ENCODE measurements around the gene MIDN.

MIDN gene

GRCh38 chr19:1263188-1263587 lies 14.8 kb downstream of the MIDN start:
- no peak for DNase-seq (ENCODE audit: low read depth)
- TF ChIP-seq, protein P1, sequence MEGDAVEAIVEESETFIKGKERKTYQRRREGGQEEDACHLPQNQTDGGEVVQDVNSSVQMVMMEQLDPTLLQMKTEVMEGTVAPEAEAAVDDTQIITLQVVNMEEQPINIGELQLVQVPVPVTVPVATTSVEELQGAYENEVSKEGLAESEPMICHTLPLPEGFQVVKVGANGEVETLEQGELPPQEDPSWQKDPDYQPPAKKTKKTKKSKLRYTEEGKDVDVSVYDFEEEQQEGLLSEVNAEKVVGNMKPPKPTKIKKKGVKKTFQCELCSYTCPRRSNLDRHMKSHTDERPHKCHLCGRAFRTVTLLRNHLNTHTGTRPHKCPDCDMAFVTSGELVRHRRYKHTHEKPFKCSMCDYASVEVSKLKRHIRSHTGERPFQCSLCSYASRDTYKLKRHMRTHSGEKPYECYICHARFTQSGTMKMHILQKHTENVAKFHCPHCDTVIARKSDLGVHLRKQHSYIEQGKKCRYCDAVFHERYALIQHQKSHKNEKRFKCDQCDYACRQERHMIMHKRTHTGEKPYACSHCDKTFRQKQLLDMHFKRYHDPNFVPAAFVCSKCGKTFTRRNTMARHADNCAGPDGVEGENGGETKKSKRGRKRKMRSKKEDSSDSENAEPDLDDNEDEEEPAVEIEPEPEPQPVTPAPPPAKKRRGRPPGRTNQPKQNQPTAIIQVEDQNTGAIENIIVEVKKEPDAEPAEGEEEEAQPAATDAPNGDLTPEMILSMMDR (IDR thresholded peaks at IDR 0.05; ENCODE audit: insufficient read depth, low read depth, low read length, missing control alignments), result no peak
- peak overlapping the region; percentile 93 for H3K4me3 ChIP-seq (ENCODE audit: low read depth, low read length)

GRCh38 chr19:1264801-1265614 lies 16.6 kb downstream of the MIDN start:
- TF ChIP-seq, protein P1 (IDR thresholded peaks at IDR 0.05; ENCODE audit: insufficient read depth, low read depth, low read length, missing control alignments), result no peak
- H3K4me3 ChIP-seq (ENCODE audit: low read depth, low read length), result peak overlapping the region; percentile 5
- DNase-seq (ENCODE audit: low read depth), result peak; percentile 75

DNA sequence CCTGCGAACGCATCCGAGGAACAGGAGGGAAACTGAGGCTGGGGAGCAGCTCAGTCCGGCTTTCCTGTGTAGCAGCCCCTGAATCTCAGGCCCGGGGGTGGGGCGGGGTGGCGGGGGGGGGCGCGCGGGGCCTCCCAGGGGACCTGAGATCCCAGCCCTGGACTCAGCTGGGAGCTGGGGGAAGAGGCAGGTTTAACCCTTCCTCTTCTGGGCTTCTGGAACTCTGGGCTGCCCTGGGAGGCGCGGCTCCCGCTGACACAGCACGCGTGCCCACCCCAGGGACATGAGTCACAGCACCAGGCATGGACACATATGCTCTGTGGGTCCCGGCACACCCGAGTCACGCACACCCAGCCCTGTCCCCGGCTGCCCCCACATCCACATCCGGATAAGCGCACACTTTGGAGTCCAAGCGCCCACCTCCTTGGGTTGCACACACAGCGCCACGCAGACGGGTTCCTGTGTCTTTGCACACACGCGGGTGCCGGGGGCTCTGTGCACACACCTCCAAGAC lies 17.3 kb downstream of the MIDN start:
- TF ChIP-seq, protein P1 (IDR thresholded peaks at IDR 0.05; ENCODE audit: insufficient read depth, low read depth, low read length, missing control alignments), result no peak
- no peak for DNase-seq (ENCODE audit: low read depth)
- H3K4me3 ChIP-seq (ENCODE audit: low read depth, low read length), result peak overlapping the region; percentile 55

DNA sequence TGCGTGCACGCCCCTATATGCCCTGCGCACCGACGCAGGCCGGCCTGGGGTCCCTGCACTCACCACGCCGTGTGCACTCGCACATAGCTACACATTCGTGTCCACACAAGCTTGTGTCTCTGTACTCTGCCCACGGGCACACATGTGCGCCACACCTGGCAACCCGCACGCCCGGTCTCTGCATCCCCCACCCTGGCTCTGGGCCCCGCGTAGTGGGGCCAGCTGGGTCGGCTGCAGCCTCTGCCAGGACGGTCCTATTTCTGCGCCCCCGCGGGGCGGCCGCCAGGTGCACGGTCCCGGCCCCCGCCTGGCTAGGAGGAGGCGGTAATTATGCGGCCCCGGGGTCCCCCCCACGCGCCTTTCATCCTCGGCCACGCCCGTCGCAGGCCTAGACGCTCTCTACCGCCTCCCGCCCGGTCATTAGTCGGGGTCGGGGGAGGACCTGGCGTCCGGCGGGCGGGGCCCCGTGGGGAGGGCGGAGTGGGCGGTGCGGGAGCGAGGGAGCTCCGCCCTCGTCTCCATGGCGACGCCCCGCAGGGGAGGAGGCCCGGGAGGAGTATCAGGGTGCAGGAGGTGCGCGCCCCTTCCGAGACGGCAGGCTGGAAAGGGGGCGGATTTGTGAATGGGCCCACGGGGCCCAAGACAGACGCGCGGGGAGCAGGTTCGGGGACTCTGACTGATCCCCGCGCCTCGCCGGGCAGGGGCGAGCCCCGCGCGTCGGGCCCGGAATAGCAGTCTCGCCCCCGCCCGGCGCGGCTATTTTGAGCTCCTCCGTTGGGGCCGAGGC lies 17.9 kb downstream of the MIDN start:
- peak; percentile 93 for DNase-seq (ENCODE audit: low read depth)
- TF ChIP-seq, protein P1 (IDR thresholded peaks at IDR 0.05; ENCODE audit: insufficient read depth, low read depth, low read length, missing control alignments), result no peak
- peak overlapping the region; percentile 55 for H3K4me3 ChIP-seq (ENCODE audit: low read depth, low read length)

- peak overlapping the region; percentile 55 for H3K4me3 ChIP-seq (ENCODE audit: low read depth, low read length)
- TF ChIP-seq, protein P1 (IDR thresholded peaks at IDR 0.05; ENCODE audit: insufficient read depth, low read depth, low read length, missing control alignments), result peak; percentile 92
- peak; percentile 69 for DNase-seq (ENCODE audit: low read depth)
These were observed 18.6 kb downstream of the MIDN start for GRCh38 chr19:1266916-1267476.

GRCh38 chr19:1267477-1268225 lies 19.3 kb downstream of the MIDN start:
- DNase-seq (ENCODE audit: low read depth), result no peak

More at GRCh38 chr19:1267477-1268225, 19.3 kb downstream of the MIDN start:
- TF ChIP-seq, protein P1 (IDR thresholded peaks at IDR 0.05; ENCODE audit: insufficient read depth, low read depth, low read length, missing control alignments), result no peak
- no peak overlapping the region; the same call in 1 of the 2 replicates for H3K4me3 ChIP-seq (ENCODE audit: low read depth, low read length)

All from GM12865 (cell line).